ENCODE data around the gene CREB3L2. TPM values are rescaled to one million over a fixed set of nuclear protein-coding genes. Genes with fewer than 3 reads are reported as not detected.

The CREB3L2 gene
- polyA plus RNA-seq, 1 experiment = 57.8 TPM

- ChIA-PET POLR2A (interaction anchor here (0.6 kb wide), 1 partner anchor 9 kb away, joined by 3 read pairs; no protein-coding TSS in a partner anchor), CTCF (no interaction called here)
- Histone ChIP-seq H3K9me3 (ENCODE audit: control insufficient read depth, insufficient read depth, low read length) (no peaks in the 10 kb centered on the region), H3K27me3 (ENCODE audit: control insufficient read depth, insufficient read depth, low read length) (no peaks in the 10 kb centered on the region), H3K4me3 (ENCODE audit: low read depth, low read length) (no peak overlapping the region), H3K27ac (ENCODE audit: low read depth, low read length) (no peak overlapping the region)
- DNase-seq (ENCODE audit: low read depth, low spot score) = no peak
- no peak for TF ChIP-seq CTCF (IDR thresholded peaks at IDR 0.05; ENCODE audit: low read depth, low read length)
These were observed 25.2 kb downstream of the CREB3L2 start for GRCh38 chr7:137976696-137977095.

- Histone ChIP-seq H3K27ac (ENCODE audit: low read depth, low read length) (peak overlapping the region; percentile 78), H3K4me3 (ENCODE audit: low read depth, low read length) (no peak overlapping the region), H3K9me3 (ENCODE audit: control insufficient read depth, insufficient read depth, low read length) (no peaks in the 10 kb centered on the region), H3K27me3 (ENCODE audit: control insufficient read depth, insufficient read depth, low read length) (no peaks in the 10 kb centered on the region)
- no peak for DNase-seq (ENCODE audit: low read depth, low spot score)
- ChIA-PET CTCF (no interaction called here), POLR2A (interaction anchor here (1.6 kb wide), 1 partner anchor 22 kb away, joined by 3 read pairs; no protein-coding TSS in a partner anchor)
- TF ChIP-seq CTCF (IDR thresholded peaks at IDR 0.05; ENCODE audit: low read depth, low read length) = no peak
These were observed 25.7 kb downstream of the CREB3L2 start for GRCh38 chr7:137976232-137976631.

GRCh38 chr7:137975768-137976167, 26.1 kb downstream of the CREB3L2 start:
- Histone ChIP-seq H3K4me3 (ENCODE audit: low read depth, low read length) (no peak overlapping the region), H3K27me3 (ENCODE audit: control insufficient read depth, insufficient read depth, low read length) (no peaks in the 10 kb centered on the region), H3K27ac (ENCODE audit: low read depth, low read length) (peak overlapping the region; percentile 78), H3K9me3 (ENCODE audit: control insufficient read depth, insufficient read depth, low read length) (no peaks in the 10 kb centered on the region)
- no peak for TF ChIP-seq CTCF (IDR thresholded peaks at IDR 0.05; ENCODE audit: low read depth, low read length)
- DNase-seq (ENCODE audit: low read depth, low spot score) = no peak
- ChIA-PET CTCF (interaction anchor here (1.4 kb wide), 1 partner anchor 9 kb away, joined by 3 read pairs; no protein-coding TSS in a partner anchor), POLR2A (interaction anchor here (0.6 to 1.6 kb wide), 4 partner anchors 13 to 21 kb away, joined by 3 to 13 read pairs (median 3); no protein-coding TSS in a partner anchor)

GRCh38 chr7:137975221-137975620, 26.7 kb downstream of the CREB3L2 start:
- ChIA-PET CTCF (interaction anchor here (1.4 kb wide), 1 partner anchor 9 kb away, joined by 3 read pairs; no protein-coding TSS in a partner anchor), POLR2A (interaction anchor here (0.6 to 1.6 kb wide), 4 partner anchors 14 to 21 kb away, joined by 3 to 13 read pairs (median 3); no protein-coding TSS in a partner anchor)
- H3K27ac ChIP-seq (ENCODE audit: low read depth, low read length) = peak overlapping the region; percentile 78
- no peaks in the 10 kb centered on the region for H3K9me3 ChIP-seq (ENCODE audit: control insufficient read depth, insufficient read depth, low read length)
- DNase-seq (ENCODE audit: low read depth, low spot score) = no peak
- no peak for TF ChIP-seq CTCF (IDR thresholded peaks at IDR 0.05; ENCODE audit: low read depth, low read length)
- no peaks in the 10 kb centered on the region for H3K27me3 ChIP-seq (ENCODE audit: control insufficient read depth, insufficient read depth, low read length)
- H3K4me3 ChIP-seq (ENCODE audit: low read depth, low read length) = no peak overlapping the region

GRCh38 chr7:137974766-137975165, 27.1 kb downstream of the CREB3L2 start:
- no peak for DNase-seq (ENCODE audit: low read depth, low spot score)
- Histone ChIP-seq H3K27ac (ENCODE audit: low read depth, low read length) (peak overlapping the region; percentile 48), H3K4me3 (ENCODE audit: low read depth, low read length) (no peak overlapping the region), H3K9me3 (ENCODE audit: control insufficient read depth, insufficient read depth, low read length) (no peaks in the 10 kb centered on the region), H3K27me3 (ENCODE audit: control insufficient read depth, insufficient read depth, low read length) (no peaks in the 10 kb centered on the region)
- ChIA-PET POLR2A (interaction anchor here (1.0 to 1.6 kb wide), 3 partner anchors 16 to 20 kb away, joined by 3 read pairs; no protein-coding TSS in a partner anchor), CTCF (interaction anchor here (1.4 kb wide), 1 partner anchor 8 kb away, joined by 3 read pairs; no protein-coding TSS in a partner anchor)
- no peak for TF ChIP-seq CTCF (IDR thresholded peaks at IDR 0.05; ENCODE audit: low read depth, low read length)

Data from AG04450 (cell line).